Tibial nerve (tissue), 4 donors: Measurements from ENCODE around the gene MAST2.

Source experiments
- EP300 ChIP-seq, 2 donors: sonication (generic); formaldehyde crosslinking; IDR thresholded peaks; one replicate each; pipeline ENCODE4 v1.6.1; 2017; ENCODE audit warnings: antibody characterized with exemption in 2 of 2, mild to moderate bottlenecking in 1 of 2
- POLR2A ChIP-seq, 2 donors: fragments of 450-650 bp; IDR thresholded peaks; one replicate each; pipeline ENCODE4 v1.6.1; 2017; ENCODE audit warnings: antibody characterized with exemption in 2 of 2, mild to moderate bottlenecking in 2 of 2, moderate library complexity in 2 of 2
- TF ChIP-seq, protein P1 (sequence below), 5 experiments: fragments of 200-600 bp in 3 of 5; fragments of 450-650 bp in 2 of 5; sonication (generic) in 3 of 5; IDR thresholded peaks; one replicate each; pipeline ENCODE4 v1.5.1; 2016 to 2019; ENCODE audit warnings: antibody characterized with exemption in 5 of 5, mild to moderate bottlenecking in 3 of 5, moderate library complexity in 2 of 5

- TF ChIP-seq, protein P1, sequence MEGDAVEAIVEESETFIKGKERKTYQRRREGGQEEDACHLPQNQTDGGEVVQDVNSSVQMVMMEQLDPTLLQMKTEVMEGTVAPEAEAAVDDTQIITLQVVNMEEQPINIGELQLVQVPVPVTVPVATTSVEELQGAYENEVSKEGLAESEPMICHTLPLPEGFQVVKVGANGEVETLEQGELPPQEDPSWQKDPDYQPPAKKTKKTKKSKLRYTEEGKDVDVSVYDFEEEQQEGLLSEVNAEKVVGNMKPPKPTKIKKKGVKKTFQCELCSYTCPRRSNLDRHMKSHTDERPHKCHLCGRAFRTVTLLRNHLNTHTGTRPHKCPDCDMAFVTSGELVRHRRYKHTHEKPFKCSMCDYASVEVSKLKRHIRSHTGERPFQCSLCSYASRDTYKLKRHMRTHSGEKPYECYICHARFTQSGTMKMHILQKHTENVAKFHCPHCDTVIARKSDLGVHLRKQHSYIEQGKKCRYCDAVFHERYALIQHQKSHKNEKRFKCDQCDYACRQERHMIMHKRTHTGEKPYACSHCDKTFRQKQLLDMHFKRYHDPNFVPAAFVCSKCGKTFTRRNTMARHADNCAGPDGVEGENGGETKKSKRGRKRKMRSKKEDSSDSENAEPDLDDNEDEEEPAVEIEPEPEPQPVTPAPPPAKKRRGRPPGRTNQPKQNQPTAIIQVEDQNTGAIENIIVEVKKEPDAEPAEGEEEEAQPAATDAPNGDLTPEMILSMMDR (IDR thresholded peaks at IDR 0.05): no peak
- TF ChIP-seq EP300 (IDR thresholded peaks at IDR 0.05) (no peak), POLR2A (IDR thresholded peaks at IDR 0.05) (no peak)
Measured at GRCh38 chr1:45890078-45890477, 86.7 kb downstream of the MAST2 start.
